Transverse colon (tissue), 4 donors: ENCODE results near the gene SYNGR1. TPM values are rescaled to one million over a fixed set of nuclear protein-coding genes. Genes with fewer than 3 reads are reported as not detected.

Experiments used
- DNase-seq: peaks from one replicate; pipeline ENCODE4 v3.0.0-alpha.2; 2019
- H3K27ac ChIP-seq, 4 donors: fragments of 200-600 bp; sonication (generic); 2 replicates each; pipeline ENCODE4 v1.5.1; 2016 to 2018; ENCODE audit warnings: inconsistent platforms in 4 of 4
- H3K27me3 ChIP-seq: fragments of 200-600 bp; sonication (generic); 2 replicates; pipeline ENCODE4 v1.5.1; 2017; ENCODE audit warnings: inconsistent platforms
- H3K36me3 ChIP-seq, 4 donors: fragments of 200-600 bp; sonication (generic); 2 replicates each; pipeline ENCODE4 v1.5.1; 2017 to 2019; ENCODE audit warnings: inconsistent platforms in 4 of 4
- H3K4me1 ChIP-seq, 4 donors: fragments of 200-600 bp; sonication (generic); 2 replicates each; pipeline ENCODE4 v1.5.1; 2017 to 2020; ENCODE audit warnings: inconsistent platforms in 4 of 4
- H3K4me3 ChIP-seq, 4 donors: fragments of 200-600 bp; sonication (generic); 1 replicate in 1 of 4; 2 replicates in 3 of 4; pipeline versions ENCODE4 v1.5.1 to v1.6.1; 2017 to 2019; ENCODE audit warnings: inconsistent platforms in 4 of 4
- H3K9me3 ChIP-seq, 2 donors: fragments of 200-600 bp; sonication (generic); 2 replicates each; pipeline ENCODE4 v1.5.1; 2017 to 2019; ENCODE audit warnings: inconsistent platforms in 2 of 2
- CTCF ChIP-seq, 5 experiments: fragments of 200-600 bp in 3 of 5; fragments of 450-650 bp in 2 of 5; sonication (generic) in 3 of 5; IDR thresholded peaks; 1 replicate in 2 of 5; 2 replicates in 3 of 5; pipeline ENCODE4 v1.5.1; 2016 to 2017; ENCODE audit warnings: antibody characterized with exemption in 5 of 5, inconsistent platforms in 3 of 5, mild to moderate bottlenecking in 2 of 5, moderate library complexity in 1 of 5
- EP300 ChIP-seq: sonication (generic); formaldehyde crosslinking; IDR thresholded peaks from one replicate; pipeline ENCODE4 v1.6.1; 2017; ENCODE audit warnings: antibody characterized with exemption, low read depth
- POLR2A ChIP-seq: fragments of 450-650 bp; IDR thresholded peaks from one replicate; pipeline ENCODE4 v1.6.1; 2016; ENCODE audit warnings: antibody characterized with exemption, mild to moderate bottlenecking, moderate library complexity
- POLR2AphosphoS5 ChIP-seq, 3 donors: sonication (generic); formaldehyde crosslinking; IDR thresholded peaks; one replicate each; pipeline ENCODE4 v1.6.1; 2016; ENCODE audit warnings: antibody characterized with exemption in 3 of 3
- WGBS, 2 donors: methylation state at CpG; one replicate each; pipeline ENCODE4 v1.1.5; 2018; ENCODE audit warnings: low coverage in 1 of 2; 5-methylcytosine and 5-hydroxymethylcytosine counted together
- in situ Hi-C, 4 donors: fragments of 200-750 bp; cut with MboI; loops; one replicate each; pipeline versions ENCODE4 v1.15.0 to v1.15.1; 2017; ENCODE audit warnings: low sequenced_read_pairs in 3 of 4, low pct_ligation_motif_present in 1 of 4, low pct_unique_long_range_greater_than_20kb in 1 of 4
- intact Hi-C: fragments of 100-400 bp; cut with DNase I; formaldehyde crosslinking; loops from one replicate; pipeline ENCODE4 v1.15.1; 2023; ENCODE audit warnings: low total_unique reads
- total RNA-seq, 4 donors: library from RNA; depleted of rRNA; stranded (reverse); fragments of >200 nt; gene quantifications; one replicate each; pipeline ENCODE4 v1.1.0, GENCODE V29; 2016

SYNGR1 gene
- total RNA-seq, 4 donors from 2014 or later = 6.7 to 10.5 (median 8.0) TPM

- 68% methylated on average over 5 of the region's 5 CpGs; no CpG with 5 or more reads in 1 of the 2 donors for WGBS, 2 donors
- no peaks in the 10 kb centered on the region for H3K4me1 ChIP-seq
- intact Hi-C loops = no loop called here
Observed at GRCh38 chr22:39382410-39382809, 32.6 kb downstream of the SYNGR1 start.

GRCh38 chr22:39383841-39384625 is 34.2 kb downstream of the SYNGR1 start:
- DNase-seq = no peak
- Histone ChIP-seq H3K36me3 (no peaks in the 10 kb centered on the region), H3K27me3 (peaks cover 16% of the 10 kb centered on the region), H3K4me3 (no peak overlapping the region), H3K9me3 (no peaks in the 10 kb centered on the region), H3K4me1 (peaks cover 0 to 7% (median 2%) of the 10 kb centered on the region in 4 donors), H3K27ac (no peak overlapping the region)
- TF ChIP-seq EP300 = no peak
- TF ChIP-seq POLR2AphosphoS5 (IDR thresholded peaks at IDR 0.05) = no peak
- no peak for TF ChIP-seq POLR2A
- no peak for TF ChIP-seq CTCF (IDR thresholded peaks at IDR 0.05)
- 81 to 83% methylated on average over 1 to 12 of the region's 12 CpGs for WGBS, 2 donors
- in situ Hi-C loops (no loop called here), intact Hi-C loops (no loop called here)

More at GRCh38 chr22:39382410-39382809, 32.6 kb downstream of the SYNGR1 start:
- no peaks in the 10 kb centered on the region for H3K9me3 ChIP-seq
- no peak overlapping the region for H3K4me3 ChIP-seq
- in situ Hi-C loops = no loop called here
- H3K27me3 ChIP-seq = peaks cover 11% of the 10 kb centered on the region
- DNase-seq = no peak
- TF ChIP-seq POLR2AphosphoS5 (IDR thresholded peaks at IDR 0.05) = no peak
- no peak for TF ChIP-seq CTCF (IDR thresholded peaks at IDR 0.05)
- TF ChIP-seq EP300 = no peak
- TF ChIP-seq POLR2A = no peak
- no peak overlapping the region for H3K27ac ChIP-seq
- H3K36me3 ChIP-seq = no peaks in the 10 kb centered on the region

- no peak for DNase-seq
- no peak for TF ChIP-seq POLR2A
- peak in 2 of 5 experiments; percentile 12 for TF ChIP-seq CTCF (IDR thresholded peaks at IDR 0.05)
- peaks cover 0 to 7% (median 2%) of the 10 kb centered on the region in 4 donors for H3K4me1 ChIP-seq
- in situ Hi-C loops = no loop called here
- H3K36me3 ChIP-seq = no peaks in the 10 kb centered on the region
- no peak overlapping the region for H3K4me3 ChIP-seq
- peaks cover 16% of the 10 kb centered on the region for H3K27me3 ChIP-seq
- H3K9me3 ChIP-seq = no peaks in the 10 kb centered on the region
- no peak overlapping the region for H3K27ac ChIP-seq
- 54 to 55% methylated on average over 2 to 21 of the region's 21 CpGs for WGBS, 2 donors
- intact Hi-C loops = no loop called here
Observed at GRCh38 chr22:39384750-39385480, 35.1 kb downstream of the SYNGR1 start.

GRCh38 chr22:39388261-39389011 is 38.6 kb downstream of the SYNGR1 start:
- TF ChIP-seq POLR2AphosphoS5 (IDR thresholded peaks at IDR 0.05) (peak in 1 of 3 donors; percentile 11), EP300 (no peak)
- Histone ChIP-seq H3K9me3 (no peaks in the 10 kb centered on the region), H3K27me3 (peaks cover 16% of the 10 kb centered on the region), H3K4me1 (peaks cover 0 to 7% (median 2%) of the 10 kb centered on the region in 4 donors), H3K27ac (peak overlapping the region in 3 of 4 donors; percentile 23 to 72 (median 50)), H3K36me3 (no peaks in the 10 kb centered on the region), H3K4me3 (peak overlapping the region; percentile 31 to 63 (median 52))
- 2% methylated on average over 49 of the region's 56 CpGs; no CpG with 5 or more reads in 1 of the 2 donors for WGBS, 2 donors
- DNase-seq = peak; percentile 84
- in situ Hi-C loops = no loop called here
- intact Hi-C loops = no loop called here
